Osteoblast (primary cell): Measurements from ENCODE around the gene MTA1. TPM values are rescaled to one million over a fixed set of nuclear protein-coding genes. Genes with fewer than 3 reads are reported as not detected.

Experiments used
- DNase-seq: peaks from one replicate; pipeline ENCODE4 v3.0.0; 2011; ENCODE audit warnings: low spot score, mixed read lengths; ENCODE audit not compliant: insufficient read length; ENCODE audit errors: missing footprints
- H2AFZ ChIP-seq: 2 replicates; pipeline ENCODE4 v1.6.0; 2011; ENCODE audit warnings: mild to moderate bottlenecking, low read length
- H3K27ac ChIP-seq: 2 replicates; pipeline ENCODE4 v1.5.1; 2011; ENCODE audit warnings: mild to moderate bottlenecking, low read depth, low read length, moderate library complexity
- H3K27me3 ChIP-seq: 2 replicates; pipeline ENCODE4 v1.6.0; 2012; ENCODE audit warnings: mild to moderate bottlenecking, control low read depth, inconsistent platforms, low read length, moderate library complexity; ENCODE audit not compliant: insufficient read depth
- H3K36me3 ChIP-seq: 2 replicates; pipeline ENCODE4 v1.5.1; 2011; ENCODE audit warnings: mild to moderate bottlenecking, low read length, control low read depth, moderate library complexity; ENCODE audit not compliant: insufficient read depth
- H3K4me1 ChIP-seq: 2 replicates; pipeline ENCODE4 v1.5.1; 2011; ENCODE audit warnings: mild to moderate bottlenecking, low read length, control low read depth, moderate library complexity; ENCODE audit not compliant: insufficient read depth
- H3K4me2 ChIP-seq: 2 replicates; pipeline ENCODE4 v1.6.0; 2011; ENCODE audit warnings: mild to moderate bottlenecking, low read length; ENCODE audit not compliant: insufficient read depth
- H3K4me3 ChIP-seq: fragments of 200-600 bp; sonication (generic); 3 replicates; pipeline ENCODE4 v1.5.1; 2012; ENCODE audit warnings: mild to moderate bottlenecking, low read length, inconsistent platforms; ENCODE audit not compliant: insufficient read depth
- H3K79me2 ChIP-seq: 2 replicates; pipeline ENCODE4 v1.6.0; 2012; ENCODE audit warnings: mild to moderate bottlenecking, low read length, control low read depth, inconsistent platforms; ENCODE audit not compliant: insufficient read depth
- H3K9me3 ChIP-seq: 2 replicates; pipeline ENCODE4 v1.5.1; 2011; ENCODE audit warnings: low read depth, low read length, control low read depth
- H4K20me1 ChIP-seq: 2 replicates; pipeline ENCODE4 v1.6.0; 2012; ENCODE audit warnings: mild to moderate bottlenecking, low read length, control low read depth; ENCODE audit not compliant: insufficient read depth
- total RNA-seq: library from RNA; depleted of rRNA; stranded (reverse); fragments of >200 nt; gene quantifications from 2 replicates; pipeline ENCODE4 v1.2.3, GENCODE V29; 2012
- TF ChIP-seq, protein P1 (sequence below): IDR thresholded peaks from 2 replicates; pipeline ENCODE4 v1.5.1; 2011; ENCODE audit warnings: mild to moderate bottlenecking, low read depth, low read length, moderate library complexity; ENCODE audit errors: extremely low read depth

The MTA1 gene
- total RNA-seq, 1 donor, result 60.4 TPM

DNA sequence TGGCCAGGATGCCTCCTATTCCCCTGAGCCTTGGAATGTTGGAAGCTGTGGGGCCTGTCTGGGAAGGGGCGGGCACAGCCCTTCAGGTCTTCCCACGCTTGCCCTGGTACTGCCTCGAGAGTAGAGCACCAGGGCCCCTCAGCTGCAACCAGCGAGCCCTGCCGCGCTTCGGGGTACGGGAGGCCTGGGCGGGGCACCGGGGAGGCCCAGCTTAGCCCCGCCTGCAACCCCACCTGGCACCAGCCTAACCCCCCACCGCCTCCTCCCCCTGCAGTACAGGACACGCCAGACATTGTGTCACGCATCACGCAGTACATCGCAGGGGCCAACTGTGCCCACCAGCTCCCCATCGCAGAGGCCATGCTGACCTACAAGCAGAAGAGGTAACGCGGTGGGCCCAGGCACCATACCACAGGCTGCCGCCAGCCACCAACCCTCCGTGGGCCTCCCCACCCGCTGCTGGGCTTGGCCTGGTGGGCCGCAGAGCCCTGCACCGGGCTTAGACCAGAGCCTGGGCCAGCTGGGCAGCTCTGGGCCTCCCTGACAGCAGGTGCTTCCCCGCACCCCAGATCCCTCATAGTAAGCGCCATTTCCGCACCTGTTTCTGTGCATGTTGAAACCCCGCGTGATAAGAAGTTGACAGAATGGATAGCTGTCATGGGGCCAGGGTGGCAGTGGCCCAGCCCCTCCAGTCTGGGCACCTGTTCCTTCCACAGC lies 34.9 kb upstream of the MTA1 start:
- peak; percentile 75 for DNase-seq
- no peaks in the 10 kb centered on the region for H3K79me2 ChIP-seq
- no peak overlapping the region for H2AFZ ChIP-seq
- no peak overlapping the region for H3K4me2 ChIP-seq
- no peak overlapping the region for H3K27ac ChIP-seq
- H3K4me1 ChIP-seq, result no peaks in the 10 kb centered on the region
- no peaks in the 10 kb centered on the region for H3K27me3 ChIP-seq
- no peaks in the 10 kb centered on the region for H3K36me3 ChIP-seq
- TF ChIP-seq, protein P1, sequence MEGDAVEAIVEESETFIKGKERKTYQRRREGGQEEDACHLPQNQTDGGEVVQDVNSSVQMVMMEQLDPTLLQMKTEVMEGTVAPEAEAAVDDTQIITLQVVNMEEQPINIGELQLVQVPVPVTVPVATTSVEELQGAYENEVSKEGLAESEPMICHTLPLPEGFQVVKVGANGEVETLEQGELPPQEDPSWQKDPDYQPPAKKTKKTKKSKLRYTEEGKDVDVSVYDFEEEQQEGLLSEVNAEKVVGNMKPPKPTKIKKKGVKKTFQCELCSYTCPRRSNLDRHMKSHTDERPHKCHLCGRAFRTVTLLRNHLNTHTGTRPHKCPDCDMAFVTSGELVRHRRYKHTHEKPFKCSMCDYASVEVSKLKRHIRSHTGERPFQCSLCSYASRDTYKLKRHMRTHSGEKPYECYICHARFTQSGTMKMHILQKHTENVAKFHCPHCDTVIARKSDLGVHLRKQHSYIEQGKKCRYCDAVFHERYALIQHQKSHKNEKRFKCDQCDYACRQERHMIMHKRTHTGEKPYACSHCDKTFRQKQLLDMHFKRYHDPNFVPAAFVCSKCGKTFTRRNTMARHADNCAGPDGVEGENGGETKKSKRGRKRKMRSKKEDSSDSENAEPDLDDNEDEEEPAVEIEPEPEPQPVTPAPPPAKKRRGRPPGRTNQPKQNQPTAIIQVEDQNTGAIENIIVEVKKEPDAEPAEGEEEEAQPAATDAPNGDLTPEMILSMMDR, result no peak
- H3K9me3 ChIP-seq, result no peaks in the 10 kb centered on the region
- H4K20me1 ChIP-seq, result no peaks in the 10 kb centered on the region
- no peak overlapping the region for H3K4me3 ChIP-seq

DNA sequence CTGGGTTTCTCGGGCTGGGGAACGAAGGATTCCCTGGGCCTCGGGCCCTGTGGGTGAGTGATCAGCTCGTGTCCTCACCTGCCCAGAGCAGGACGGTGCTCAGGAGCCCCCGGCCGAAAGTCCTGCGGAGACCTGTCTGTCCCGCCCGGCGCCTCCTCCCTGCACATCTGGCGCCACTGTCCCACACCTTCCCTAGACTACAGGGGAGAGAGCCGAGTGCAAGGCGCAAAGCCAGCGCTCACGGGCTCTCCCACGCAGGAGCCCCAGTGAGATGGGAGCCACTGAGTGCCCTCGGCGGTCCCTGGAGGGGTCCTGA lies 34.3 kb upstream of the MTA1 start:
- DNase-seq, result peak; percentile 65
- Histone ChIP-seq H3K4me3 (no peak overlapping the region), H3K4me2 (no peak overlapping the region), H3K27me3 (no peaks in the 10 kb centered on the region), H3K9me3 (no peaks in the 10 kb centered on the region), H3K4me1 (no peaks in the 10 kb centered on the region), H3K79me2 (no peaks in the 10 kb centered on the region), H4K20me1 (no peaks in the 10 kb centered on the region), H3K36me3 (no peaks in the 10 kb centered on the region), H3K27ac (no peak overlapping the region), H2AFZ (no peak overlapping the region)
- TF ChIP-seq, protein P1, result no peak

DNA sequence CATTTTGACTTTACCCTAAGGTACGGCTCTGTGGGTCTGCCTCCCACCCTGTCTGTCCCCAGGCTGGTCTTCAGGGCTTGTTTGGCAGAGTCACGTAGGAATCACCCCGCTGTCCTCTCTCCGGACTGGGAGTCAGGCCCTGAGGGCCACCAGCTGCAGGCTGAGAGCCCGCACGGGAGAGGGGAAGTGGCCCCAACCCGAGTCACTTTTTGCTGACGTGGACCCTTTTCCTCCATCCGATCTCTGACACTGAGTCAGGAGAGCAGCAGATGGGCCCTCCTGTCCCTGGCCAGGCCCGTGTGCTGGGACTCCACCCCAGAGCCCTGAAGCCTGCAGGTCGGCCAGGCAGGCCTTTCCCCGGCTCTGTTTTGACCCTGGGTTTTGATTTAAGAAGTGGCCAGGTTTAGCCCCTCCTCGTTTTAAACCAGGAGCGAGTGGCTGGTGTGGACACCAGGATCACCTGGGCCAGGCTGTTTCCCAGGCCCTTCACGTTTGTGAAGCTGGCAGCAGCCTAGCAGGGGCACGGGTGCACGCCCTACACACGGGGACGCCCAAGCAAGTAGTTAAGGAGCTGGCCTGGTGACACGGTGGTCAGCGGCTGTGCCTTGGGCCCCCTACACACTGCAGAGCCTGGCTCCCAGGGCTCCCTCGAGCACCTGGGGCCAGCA lies 33.8 kb upstream of the MTA1 start:
- Histone ChIP-seq H3K4me3 (no peak overlapping the region), H3K27ac (no peak overlapping the region), H2AFZ (no peak overlapping the region), H3K79me2 (no peaks in the 10 kb centered on the region), H3K4me1 (no peaks in the 10 kb centered on the region), H3K4me2 (no peak overlapping the region), H3K27me3 (no peaks in the 10 kb centered on the region), H4K20me1 (no peaks in the 10 kb centered on the region), H3K9me3 (no peaks in the 10 kb centered on the region), H3K36me3 (no peaks in the 10 kb centered on the region)
- TF ChIP-seq, protein P1, result no peak
- peak; percentile 78 for DNase-seq
